Measurements from ENCODE around the gene ZMYM1.

ZMYM1 gene

GRCh38 chr1:35080171-35080854 lies 1.1 kb downstream of the ZMYM1 start:
- H3K27ac ChIP-seq, result peak overlapping the region; percentile 95
- no peak for TF ChIP-seq CTCF (IDR thresholded peaks at IDR 0.05)
- no peak for TF ChIP-seq ZFX (IDR thresholded peaks at IDR 0.05; ENCODE audit: borderline replicate concordance)

GRCh38 chr1:35085421-35085820 lies 6.2 kb downstream of the ZMYM1 start:
- TF ChIP-seq CTCF (IDR thresholded peaks at IDR 0.05), result no peak
- no peak for TF ChIP-seq ZFX (IDR thresholded peaks at IDR 0.05; ENCODE audit: borderline replicate concordance)
- no peak overlapping the region for H3K27ac ChIP-seq

GRCh38 chr1:35097224-35097623 lies 18.0 kb downstream of the ZMYM1 start:
- H3K27ac ChIP-seq, result no peak overlapping the region
- TF ChIP-seq ZFX (IDR thresholded peaks at IDR 0.05; ENCODE audit: borderline replicate concordance) (no peak), CTCF (IDR thresholded peaks at IDR 0.05) (no peak)

GRCh38 chr1:35111106-35111505 lies 31.9 kb downstream of the ZMYM1 start:
- no peak overlapping the region for H3K27ac ChIP-seq
- TF ChIP-seq CTCF (IDR thresholded peaks at IDR 0.05) (no peak), ZFX (IDR thresholded peaks at IDR 0.05; ENCODE audit: borderline replicate concordance) (no peak)

- TF ChIP-seq CTCF (IDR thresholded peaks at IDR 0.05), result peak; percentile 26
- TF ChIP-seq ZFX (IDR thresholded peaks at IDR 0.05; ENCODE audit: borderline replicate concordance), result no peak
- no peak overlapping the region for H3K27ac ChIP-seq
These were observed 33.5 kb downstream of the ZMYM1 start for GRCh38 chr1:35112668-35113067.

- H3K27ac ChIP-seq, result no peak overlapping the region
- TF ChIP-seq CTCF (IDR thresholded peaks at IDR 0.05), result no peak
- no peak for TF ChIP-seq ZFX (IDR thresholded peaks at IDR 0.05; ENCODE audit: borderline replicate concordance)
These were observed 36.5 kb downstream of the ZMYM1 start for GRCh38 chr1:35115459-35116383.
